H1 (cell line): ENCODE measurements around the gene OGFOD1. TPM values are rescaled to one million over a fixed set of nuclear protein-coding genes. Genes with fewer than 3 reads are reported as not detected.

Experiments used
- CTCF ChIA-PET: fragments of 300-600 bp; sonication (Branson Sonifier 250); formaldehyde crosslinking; loops from one replicate; lab custom pipeline; 2021; ENCODE audit not compliant: partially characterized antibody; lab: Charles Lee
- POLR2A ChIA-PET: fragments of 300-600 bp; sonication (Branson Sonifier 250); formaldehyde crosslinking; loops from one replicate; lab custom pipeline; 2021; ENCODE audit warnings: inconsistent platforms; ENCODE audit not compliant: partially characterized antibody; lab: Charles Lee
- DNase-seq, 2 experiments: peaks; one replicate each; pipeline versions ENCODE4 v3.0.0 to v3.0.0-alpha.2; 2010 to 2022; ENCODE audit warnings: low spot score in 2 of 2, low read depth in 1 of 2, mixed read lengths in 1 of 2
- FAIRE-seq: peaks from 2 replicates; lab custom pipeline; 2011; peaks lifted over from hg19 to GRCh38; lab: Jason Lieb, UNC
- H2AFZ ChIP-seq: 2 replicates; pipeline ENCODE4 v1.8.1; 2012; ENCODE audit warnings: low read length, inconsistent platforms
- H2AK5ac ChIP-seq: 2 replicates; pipeline ENCODE4 v1.6.1; 2013; ENCODE audit warnings: low read depth, low read length
- H2BK120ac ChIP-seq: replicated peaks from 2 replicates; pipeline ENCODE3; 2013; ENCODE audit warnings: low read depth, low read length, inconsistent platforms
- H2BK12ac ChIP-seq: 2 replicates; pipeline ENCODE4 v1.6.1; 2013; ENCODE audit warnings: low read depth, low read length
- H2BK15ac ChIP-seq: 2 replicates; pipeline ENCODE4 v1.6.1; 2013; ENCODE audit warnings: low read length
- H2BK20ac ChIP-seq: 2 replicates; pipeline ENCODE4 v1.6.1; 2013; ENCODE audit warnings: low read length
- H2BK5ac ChIP-seq: 2 replicates; pipeline ENCODE4 v1.6.1; 2013; ENCODE audit warnings: low read depth, low read length
- H3K14ac ChIP-seq: 2 replicates; pipeline ENCODE4 v1.6.1; 2013; ENCODE audit warnings: inconsistent platforms; ENCODE audit not compliant: insufficient read length
- H3K18ac ChIP-seq: 2 replicates; pipeline ENCODE4 v1.6.1; 2013; ENCODE audit warnings: low read length; ENCODE audit errors: extremely low read depth
- H3K23ac ChIP-seq: 2 replicates; pipeline ENCODE4 v1.6.1; 2013; ENCODE audit warnings: inconsistent platforms; ENCODE audit not compliant: insufficient read length
- H3K23me2 ChIP-seq: 2 replicates; pipeline ENCODE4 v1.6.1; 2013; ENCODE audit warnings: low read depth, low read length
- H3K27ac ChIP-seq: 2 replicates; pipeline ENCODE4 v1.6.1; 2011; ENCODE audit warnings: low read depth, low read length, inconsistent platforms
- H3K27me3 ChIP-seq, 4 experiments: replicated peaks in 1 of 4; 1 replicate in 1 of 4; 2 replicates in 3 of 4; pipeline versions ENCODE4 v1.6.1 to v1.8.1; 2011 to 2013; ENCODE audit warnings: low read length in 3 of 4, mild to moderate bottlenecking in 3 of 4, inconsistent platforms in 2 of 4, mixed read lengths in 2 of 4, moderate library complexity in 1 of 4; ENCODE audit not compliant: control insufficient read depth in 3 of 4, insufficient read depth in 3 of 4; ENCODE audit errors: extremely low read depth in 1 of 4
- H3K36me3 ChIP-seq, 4 experiments: 2 replicates each; pipeline versions ENCODE4 v1.6.1 to v1.8.1; 2011 to 2013; ENCODE audit warnings: mild to moderate bottlenecking in 4 of 4, low read length in 3 of 4, moderate library complexity in 2 of 4, control low read depth in 1 of 4, inconsistent platforms in 1 of 4; ENCODE audit not compliant: insufficient read depth in 4 of 4, control insufficient read depth in 2 of 4
- H3K4ac ChIP-seq: replicated peaks from 2 replicates; pipeline ENCODE3; 2013; ENCODE audit warnings: low read length, low read depth, mixed read lengths, inconsistent platforms; ENCODE audit not compliant: insufficient read length
- H3K4me1 ChIP-seq, 4 experiments: replicated peaks in 1 of 4; 1 replicate in 1 of 4; 2 replicates in 3 of 4; pipeline versions ENCODE4 v1.6.1 to v1.8.1; 2011 to 2013; ENCODE audit warnings: low read length in 3 of 4, inconsistent platforms in 2 of 4, mixed read lengths in 1 of 4; ENCODE audit not compliant: insufficient read depth in 4 of 4, control insufficient read depth in 3 of 4
- H3K4me2 ChIP-seq, 2 experiments: 2 replicates each; pipeline versions ENCODE4 v1.6.1 to v1.8.1; 2011 to 2013; ENCODE audit warnings: low read depth in 2 of 2, low read length in 2 of 2, control low read depth in 1 of 2, inconsistent platforms in 1 of 2, mild to moderate bottlenecking in 1 of 2; ENCODE audit not compliant: insufficient read depth in 1 of 2
- H3K4me3 ChIP-seq, 4 experiments: fragments of 200-600, 300-600 bp in 1 of 4; sonication (generic), shearing (Covaris generic), sonication (Bioruptor Twin) in 1 of 4; 2 replicates each; pipeline versions ENCODE4 v1.5.1 to v1.8.1; 2011 to 2016; ENCODE audit warnings: low read length in 4 of 4, low read depth in 3 of 4, control low read depth in 2 of 4, inconsistent platforms in 2 of 4, mild to moderate bottlenecking in 2 of 4, mixed read lengths in 1 of 4, moderate library complexity in 1 of 4; ENCODE audit not compliant: insufficient read depth in 2 of 4; ENCODE audit errors: extremely low read depth in 1 of 4
- H3K56ac ChIP-seq: replicated peaks from 2 replicates; pipeline ENCODE3; 2013; ENCODE audit warnings: low read depth, mild to moderate bottlenecking, mixed read lengths, low read length, inconsistent platforms; ENCODE audit not compliant: insufficient read length
- H3K79me1 ChIP-seq: 2 replicates; pipeline ENCODE4 v1.6.1; 2013; ENCODE audit warnings: low read depth, low read length, control low read depth
- H3K79me2 ChIP-seq, 2 experiments: 2 replicates each; pipeline versions ENCODE4 v1.6.1 to v1.8.1; 2012 to 2013; ENCODE audit warnings: low read length in 2 of 2, mild to moderate bottlenecking in 2 of 2, inconsistent platforms in 1 of 2; ENCODE audit not compliant: insufficient read depth in 2 of 2, control insufficient read depth in 1 of 2
- H3K9ac ChIP-seq, 4 experiments: replicated peaks in 1 of 4; 1 replicate in 1 of 4; 2 replicates in 3 of 4; pipeline versions ENCODE4 v1.6.1 to v1.8.1; 2011 to 2013; ENCODE audit warnings: low read depth in 3 of 4, low read length in 3 of 4, control low read depth in 2 of 4, mild to moderate bottlenecking in 2 of 4, moderate library complexity in 2 of 4, inconsistent platforms in 1 of 4; ENCODE audit errors: extremely low read depth in 1 of 4
- H3K9me3 ChIP-seq, 2 experiments: 2 replicates each; pipeline versions ENCODE4 v1.6.1 to v1.8.1; 2012 to 2013; ENCODE audit warnings: mild to moderate bottlenecking in 2 of 2, moderate library complexity in 2 of 2, control low read depth in 1 of 2, inconsistent platforms in 1 of 2, low read depth in 1 of 2, low read length in 1 of 2, mixed read lengths in 1 of 2; ENCODE audit not compliant: insufficient read depth in 2 of 2
- H4K20me1 ChIP-seq, 2 experiments: replicated peaks in 1 of 2; 2 replicates each; pipeline versions ENCODE3 to v1.8.1; 2011 to 2013; ENCODE audit warnings: inconsistent platforms in 2 of 2, low read length in 2 of 2, mild to moderate bottlenecking in 1 of 2; ENCODE audit not compliant: insufficient read depth in 2 of 2, control insufficient read depth in 1 of 2
- H4K5ac ChIP-seq: 2 replicates; pipeline ENCODE4 v1.6.1; 2013; ENCODE audit warnings: low read length, low read depth, mixed read lengths, inconsistent platforms; ENCODE audit not compliant: insufficient read length
- H4K8ac ChIP-seq: 2 replicates; pipeline ENCODE4 v1.8.0; 2013; ENCODE audit warnings: mild to moderate bottlenecking, moderate library complexity, low read length, inconsistent platforms; ENCODE audit not compliant: insufficient read depth; ENCODE audit errors: extremely low read depth
- H4K91ac ChIP-seq: replicated peaks from 2 replicates; pipeline ENCODE3; 2013; ENCODE audit warnings: low read length, mixed read lengths, inconsistent platforms; ENCODE audit not compliant: insufficient read length
- ASH2L ChIP-seq: fragments of 200-600, 300-600 bp; sonication (generic); IDR thresholded peaks from one replicate; pipeline ENCODE4 v1.7.1; 2017; ENCODE audit warnings: low read length
- ATF3 ChIP-seq: IDR thresholded peaks from 2 replicates; pipeline ENCODE4 v1.6.1; 2011; ENCODE audit warnings: low read depth, mild to moderate bottlenecking, low read length; ENCODE audit not compliant: insufficient read depth
- BCL11A ChIP-seq, 2 experiments: IDR thresholded peaks; one replicate each; pipeline ENCODE4 v1.6.1; 2011; ENCODE audit warnings: low read depth in 2 of 2, low read length in 2 of 2, mild to moderate bottlenecking in 2 of 2
- BRCA1 ChIP-seq: IDR thresholded peaks from 2 replicates; pipeline ENCODE4 v1.6.1; 2012; ENCODE audit warnings: low read depth, low read length, improper control_type of control experiment
- EGR1 ChIP-seq: IDR thresholded peaks from 2 replicates; pipeline ENCODE4 v1.6.1; 2011; ENCODE audit warnings: low read depth, low read length, borderline replicate concordance
- GTF2F1 ChIP-seq: IDR thresholded peaks from 2 replicates; pipeline ENCODE4 v1.6.1; 2012; ENCODE audit warnings: low read depth, low read length, improper control_type of control experiment, borderline replicate concordance
- HDAC6 ChIP-seq: IDR thresholded peaks from one replicate; pipeline ENCODE4 v1.7.1; 2012; ENCODE audit warnings: low read depth, mild to moderate bottlenecking, inconsistent platforms, low read length, moderate library complexity
- KDM1A ChIP-seq: fragments of 200-600, 300-600 bp; sonication (generic); IDR thresholded peaks from 2 replicates; pipeline ENCODE4 v1.7.1; 2016; ENCODE audit warnings: mild to moderate bottlenecking, low read length, borderline replicate concordance
- KDM5A ChIP-seq: fragments of 200-600 bp; IDR thresholded peaks from 2 replicates; pipeline ENCODE4 v1.7.1; 2012; ENCODE audit warnings: mild to moderate bottlenecking, low read length, inconsistent platforms, mixed read lengths
- NRF1 ChIP-seq: IDR thresholded peaks from 2 replicates; pipeline ENCODE4 v1.6.1; 2011; ENCODE audit warnings: mild to moderate bottlenecking, low read depth, low read length, improper control_type of control experiment
- SAP30 ChIP-seq: fragments of 300-600 bp; sonication (generic); IDR thresholded peaks from 2 replicates; pipeline ENCODE4 v1.7.1; 2012; ENCODE audit warnings: low read length, moderate library complexity, mild to moderate bottlenecking, inconsistent platforms; ENCODE audit not compliant: insufficient read depth, insufficient replicate concordance
- SP4 ChIP-seq: IDR thresholded peaks from 2 replicates; pipeline ENCODE4 v1.6.1; 2012; ENCODE audit warnings: low read length, inconsistent platforms
- TEAD4 ChIP-seq: IDR thresholded peaks from 2 replicates; pipeline ENCODE4 v1.6.1; 2012; ENCODE audit warnings: low read depth, low read length, inconsistent platforms, mixed read lengths
- USF2 ChIP-seq: IDR thresholded peaks from 2 replicates; pipeline ENCODE4 v1.6.1; 2011; ENCODE audit warnings: low read length, improper control_type of control experiment
- WGBS, 2 experiments: shearing (Covaris generic) in 1 of 2; methylation state at CpG; one replicate each; pipeline versions ENCODE4 v1.1.6 to v1.1.7; 2013 to 2015; ENCODE audit warnings: low lambda C conversion rate in 2 of 2, mixed read lengths in 2 of 2, inconsistent platforms in 1 of 2, low coverage in 1 of 2, missing lambda C conversion rate in 1 of 2; ENCODE audit not compliant: insufficient replicate concordance in 2 of 2, insufficient coverage in 1 of 2, insufficient read length in 1 of 2; ENCODE audit errors: extremely low coverage in 1 of 2, missing lambda C conversion rate in 1 of 2; 5-methylcytosine and 5-hydroxymethylcytosine counted together
- polyA plus RNA-seq, 7 experiments: library from polyadenylated mRNA; depleted of rRNA in 3 of 7; stranded (reverse) in 5 of 7; unstranded in 2 of 7; fragments of >200 nt in 5 of 7; fragments of 200-250 nt in 2 of 7; gene quantifications; 1 replicate in 5 of 7; 2 replicates in 1 of 7; 4 replicates in 1 of 7; pipeline versions ENCODE4 v1.2.1 to v1.2.3, GENCODE V29; 2011 to 2013; ENCODE audit warnings: missing spikeins in 2 of 7, mixed read lengths in 2 of 7
- total RNA-seq: library from RNA; stranded (reverse); fragmentation: NEBNext Ultra II Directional; extraction: Animal tissue kit (Norgen Biotek cat#: 25700); gene quantifications from 2 replicates; pipeline ENCODE4 v1.2.1, GENCODE V29; 2021

OGFOD1 gene
- total and polyA plus RNA-seq, 2 of the 8 experiments (the other 6 are each of a cell fraction or from before 2014, with no cell fraction given): 24.6 to 61.4 TPM

- Histone ChIP-seq H4K91ac (no peak overlapping the region), H2BK5ac (no peak overlapping the region), H4K8ac (no peak overlapping the region), H3K9ac (no peak overlapping the region), H3K56ac (no peak overlapping the region), H2AFZ (no peak overlapping the region), H3K23ac (no peak overlapping the region), H3K27me3 (no peaks in the 10 kb centered on the region), H3K79me1 (no peaks in the 10 kb centered on the region), H3K14ac (no peak overlapping the region), H3K36me3 (peaks cover 23 to 80% (median 62%) of the 10 kb centered on the region in 4 experiments), H2BK20ac (no peak overlapping the region), H4K5ac (no peak overlapping the region), H2BK15ac (no peak overlapping the region), H3K27ac (no peak overlapping the region), H3K18ac (no peak overlapping the region), H3K4me2 (no peak overlapping the region), H4K20me1 (peaks cover 0 to 2% of the 10 kb centered on the region in 2 experiments), H3K23me2 (no peaks in the 10 kb centered on the region), H3K9me3 (no peaks in the 10 kb centered on the region), H2AK5ac (no peak overlapping the region), H3K79me2 (no peaks in the 10 kb centered on the region), H3K4ac (no peak overlapping the region), H2BK120ac (no peak overlapping the region), H3K4me3 (no peak overlapping the region), H3K4me1 (no peaks in the 10 kb centered on the region), H2BK12ac (no peak overlapping the region)
- CTCF ChIA-PET: no interaction called here
- FAIRE-seq (no peak), DNase-seq (no peak)
- POLR2A ChIA-PET: no interaction called here
- WGBS, 2 experiments: 93% methylated on average over 2 of the region's 2 CpGs; no CpG with 5 or more reads in 1 of the 2 experiments
- TF ChIP-seq ASH2L (no peak), HDAC6 (no peak), BRCA1 (no peak), SP4 (no peak), KDM1A (no peak), KDM5A (no peak), USF2 (no peak), TEAD4 (no peak), EGR1 (no peak), SAP30 (no peak), ATF3 (no peak), BCL11A (IDR thresholded peaks at IDR 0.05; ENCODE audit: low read depth in 2 of 2, low read length in 2 of 2) (no peak), GTF2F1 (no peak), NRF1 (no peak)
Measured at GRCh38 chr16:56466344-56466743, 15.0 kb downstream of the OGFOD1 start.
